HG03196 (cell line): ENCODE results near the gene BRD9.

Experiments
- ATAC-seq: cut with Tn5 transposase; IDR thresholded peaks from one replicate; pipeline ENCODE4 v1.9.1; 2021; ENCODE audit not compliant: unreplicated experiment

BRD9 gene

DNA sequence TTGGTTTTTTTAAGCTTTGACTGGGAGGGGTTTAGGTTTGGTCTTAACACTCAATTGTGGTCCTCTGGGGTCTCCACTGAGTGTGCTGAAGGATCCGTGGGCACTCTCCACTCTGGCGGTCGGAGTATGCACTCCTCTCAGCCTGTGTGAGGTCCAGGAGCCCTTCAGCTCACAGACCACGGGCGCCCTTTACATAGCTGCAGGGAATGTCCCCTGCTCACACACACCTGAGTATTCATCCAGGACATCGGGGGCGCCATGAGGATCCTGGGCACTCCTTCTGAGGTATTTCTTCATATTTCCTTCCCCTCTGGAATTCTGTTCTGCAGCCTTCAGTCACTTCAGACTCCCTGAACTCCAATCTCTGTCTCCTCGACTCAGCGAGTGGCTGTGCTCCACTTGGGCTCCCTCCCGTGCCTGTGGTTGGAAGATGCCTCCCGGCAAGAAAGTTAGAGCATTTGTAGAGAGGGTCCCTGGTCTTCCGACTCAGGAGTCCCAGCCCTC, 12.6 kb upstream of the BRD9 start:
- ATAC-seq, result no peak

DNA sequence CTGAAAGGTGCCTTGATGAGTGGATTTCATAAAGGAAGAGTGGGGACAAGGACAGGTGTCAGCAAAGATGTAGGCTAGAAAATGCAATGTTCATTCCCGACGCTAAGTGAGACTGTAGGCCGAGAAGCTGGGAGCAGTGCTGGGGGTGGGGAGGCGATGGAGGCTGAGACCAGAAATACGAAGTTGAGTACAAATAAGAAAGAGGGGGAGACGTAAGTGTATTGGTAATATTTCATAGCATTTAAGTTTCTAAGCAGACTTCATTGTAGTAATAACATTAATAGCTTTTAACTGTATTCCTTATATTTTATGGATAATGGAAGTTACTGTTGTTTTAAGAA, 11.1 kb upstream of the BRD9 start:
- no peak for ATAC-seq

DNA sequence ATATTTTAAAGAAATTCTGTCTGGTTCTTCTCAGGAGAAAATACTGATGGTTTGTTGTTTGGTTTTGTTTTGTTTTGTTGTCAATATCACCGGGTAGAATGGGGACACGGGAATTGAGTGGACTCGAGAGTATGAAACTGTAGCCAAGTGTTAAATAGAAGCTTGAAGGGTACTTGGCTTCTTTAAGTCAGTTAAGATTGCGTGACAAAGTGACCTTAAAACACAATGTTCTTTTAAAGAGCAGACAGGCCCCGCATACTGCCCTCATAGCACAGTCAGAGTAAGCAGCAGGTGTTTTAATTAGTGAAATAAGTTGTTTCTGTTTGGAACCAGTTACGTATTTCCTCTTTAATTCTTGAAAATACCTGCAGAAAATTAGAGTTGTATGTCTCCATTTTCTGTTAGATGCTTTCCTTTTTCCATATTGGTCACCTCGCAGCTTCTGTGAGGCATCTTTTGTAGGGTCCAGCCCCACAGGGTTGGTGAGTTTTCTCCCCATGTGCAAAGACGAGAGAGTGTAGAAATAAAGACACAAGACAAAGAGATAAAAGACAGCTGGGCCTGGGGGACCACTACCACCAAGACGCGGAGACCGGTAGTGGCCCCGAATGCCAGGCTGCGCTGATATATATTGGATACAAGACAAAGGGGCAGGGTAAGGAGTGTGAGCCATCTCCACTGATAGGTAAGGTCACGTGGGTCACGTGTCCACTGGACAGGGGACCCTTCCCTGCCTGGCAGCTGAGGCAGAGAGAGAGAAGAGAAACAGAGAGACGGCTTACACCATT, 9.7 kb upstream of the BRD9 start:
- no peak for ATAC-seq

DNA sequence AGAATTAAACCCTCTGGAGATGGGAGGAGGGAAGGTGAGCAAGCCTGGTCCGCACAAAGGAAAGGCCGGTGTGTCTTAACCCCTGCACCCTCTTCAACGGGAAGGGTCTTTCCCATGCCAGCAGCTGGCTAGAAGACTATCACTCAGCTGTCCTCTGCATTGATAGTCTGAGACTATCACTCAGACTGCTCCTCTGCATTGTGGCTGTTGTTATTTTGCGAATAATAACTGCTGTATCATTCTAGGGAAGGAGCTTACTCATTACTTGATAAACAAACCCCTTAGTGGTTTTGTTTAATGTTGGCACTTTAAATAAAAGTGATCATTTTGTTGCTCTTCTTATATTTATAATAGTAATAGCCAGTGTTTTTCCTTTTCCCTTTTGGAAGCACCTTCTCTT, 8.2 kb upstream of the BRD9 start:
- ATAC-seq, result no peak

DNA sequence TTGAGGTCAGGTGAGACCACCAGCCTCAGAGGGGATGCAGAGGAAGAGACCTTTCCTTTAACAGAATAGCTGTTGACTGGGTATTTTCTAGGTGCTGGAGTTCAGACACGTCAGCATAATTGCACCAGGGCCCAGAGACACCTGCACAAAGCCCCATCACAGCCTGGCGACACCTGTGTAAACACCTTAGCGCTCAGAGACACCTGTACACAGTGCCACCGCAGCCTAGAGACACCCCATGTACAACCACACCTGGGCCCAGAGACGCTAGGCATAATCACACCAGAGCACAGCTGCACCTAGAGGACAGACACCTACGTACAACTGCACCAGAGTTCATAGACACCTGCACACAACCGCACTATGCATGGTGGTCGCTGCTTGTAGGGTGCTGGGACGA, 1.1 kb upstream of the BRD9 start:
- ATAC-seq, result no peak

DNA sequence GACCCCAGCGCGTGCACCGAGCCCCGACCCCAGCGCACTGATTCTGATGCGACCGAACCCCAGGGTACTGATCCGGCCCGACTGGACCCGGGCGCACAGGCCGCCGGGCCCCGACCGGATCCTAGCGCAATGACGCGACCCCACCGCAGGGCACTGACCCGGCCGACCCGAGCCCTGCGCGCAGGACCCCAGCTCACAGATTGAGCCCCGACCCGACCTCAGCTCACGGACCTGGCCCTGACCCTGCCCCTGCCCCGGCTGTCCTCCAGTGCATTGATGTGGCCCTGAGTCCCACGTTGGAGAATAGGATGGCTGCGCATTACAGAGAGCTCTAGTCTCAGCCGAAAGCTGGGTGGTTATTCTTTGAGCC, 521 bp upstream of the BRD9 start:
- ATAC-seq, result peak; percentile 22

DNA sequence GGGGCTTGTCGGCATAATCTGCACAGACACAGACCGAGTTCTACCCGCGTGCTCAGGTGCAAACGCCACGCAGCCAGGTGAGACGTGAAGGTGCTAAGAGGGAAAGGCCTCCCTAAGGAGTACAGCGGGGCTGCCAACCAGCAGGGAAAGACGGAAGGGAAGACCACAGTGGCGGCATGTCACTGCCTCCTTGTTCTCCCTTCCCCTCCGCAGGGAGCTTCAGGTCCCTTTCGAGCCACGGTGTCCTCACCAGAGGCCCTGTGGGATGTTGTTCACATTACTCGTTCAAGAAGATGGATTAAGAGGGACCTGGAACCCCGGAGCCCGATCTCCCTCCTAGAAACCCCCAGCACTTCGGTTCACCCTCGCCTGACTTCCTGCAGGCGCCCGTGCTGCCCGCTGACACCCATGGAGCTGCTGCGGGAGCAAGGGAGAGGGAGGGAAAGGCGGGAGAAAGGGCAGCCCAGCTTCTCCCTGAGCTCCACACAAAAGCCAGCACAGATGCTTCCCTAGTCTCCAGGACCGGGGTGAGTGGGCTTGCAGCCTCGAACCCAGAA, 686 bp downstream of the BRD9 start:
- peak; percentile 10 for ATAC-seq

DNA sequence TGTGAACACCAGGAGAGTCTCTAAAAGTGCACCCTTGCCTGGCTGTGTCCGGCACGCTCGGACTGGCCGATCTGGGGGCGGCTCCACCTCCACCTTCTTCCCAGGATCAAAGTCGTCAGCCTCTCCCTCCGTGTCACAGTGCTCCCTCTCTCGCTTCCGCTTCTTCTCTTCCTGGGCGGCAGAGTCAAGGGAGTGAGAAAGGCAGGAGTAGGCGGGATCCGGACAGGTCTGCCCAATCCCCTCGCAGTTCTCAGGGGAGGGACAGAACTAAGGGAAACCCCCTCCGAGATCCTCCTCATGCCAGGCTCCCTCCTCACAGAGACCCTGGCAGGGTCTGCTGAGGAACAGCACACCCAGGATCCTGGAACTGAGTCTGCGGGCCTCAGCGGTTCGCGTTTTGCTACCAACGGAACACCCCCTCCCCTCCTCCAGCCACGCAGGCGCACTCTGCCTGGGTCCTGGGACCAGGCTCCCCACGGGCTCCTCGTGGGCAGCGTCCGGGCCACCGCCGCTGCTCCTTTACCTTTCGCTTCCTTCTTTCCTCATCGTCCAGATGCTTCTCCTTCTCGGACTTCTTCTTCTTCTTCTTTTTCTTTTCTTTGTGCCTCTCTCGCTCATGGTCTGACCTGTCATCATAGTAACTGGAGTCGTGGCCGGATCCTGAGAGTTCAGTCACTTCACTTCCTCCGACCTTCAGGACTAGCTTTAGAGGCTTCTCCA, 1.3 kb downstream of the BRD9 start:
- ATAC-seq, result no peak

DNA sequence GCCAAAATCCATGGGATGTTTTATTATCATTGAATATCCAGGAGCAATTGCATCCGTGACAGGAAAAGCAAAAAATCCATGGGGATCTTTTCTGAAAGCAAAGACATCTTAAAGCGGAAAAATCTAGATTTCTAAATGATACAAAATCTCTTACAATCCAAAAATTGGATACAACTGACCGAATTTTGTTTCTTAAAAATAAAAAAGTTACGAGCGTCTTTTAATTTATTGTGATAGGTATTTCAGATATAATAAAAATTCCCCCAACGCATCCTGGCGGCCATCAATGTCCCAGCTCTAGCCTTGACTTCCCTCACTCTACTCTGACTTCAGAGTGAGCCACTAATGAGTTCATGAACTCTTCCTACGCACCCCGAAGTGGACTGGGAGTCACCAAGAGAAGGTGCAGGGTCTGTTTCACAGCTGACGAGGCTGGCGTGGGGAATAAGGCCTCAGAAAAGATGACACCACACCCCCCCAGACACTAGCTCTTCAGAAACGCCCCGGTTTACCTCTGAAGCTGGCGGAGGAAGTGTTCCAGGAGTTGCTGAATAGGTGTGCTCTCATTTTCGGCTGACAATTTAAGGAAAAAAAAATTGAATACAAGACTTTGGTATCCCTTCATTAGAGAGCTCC, 3.4 kb downstream of the BRD9 start:
- no peak for ATAC-seq

DNA sequence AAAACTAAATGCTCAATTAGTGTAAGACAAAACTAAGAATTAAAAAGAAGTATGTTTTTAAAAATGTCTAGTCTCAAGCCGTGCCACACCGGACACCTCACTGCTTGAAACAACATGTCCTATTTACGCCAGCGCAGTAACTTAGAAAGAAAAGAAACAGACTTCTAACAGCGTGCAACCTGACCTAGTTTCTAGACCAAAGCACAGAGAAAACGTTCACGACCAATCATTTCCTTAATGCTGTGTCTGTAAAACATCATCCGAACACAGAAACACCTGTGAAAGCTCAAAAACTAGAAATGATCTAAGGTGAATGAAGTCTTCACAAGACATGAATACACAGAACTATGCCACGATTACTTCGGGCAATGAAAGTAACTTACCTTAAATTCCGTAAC, 4.0 kb downstream of the BRD9 start:
- ATAC-seq, result no peak

DNA sequence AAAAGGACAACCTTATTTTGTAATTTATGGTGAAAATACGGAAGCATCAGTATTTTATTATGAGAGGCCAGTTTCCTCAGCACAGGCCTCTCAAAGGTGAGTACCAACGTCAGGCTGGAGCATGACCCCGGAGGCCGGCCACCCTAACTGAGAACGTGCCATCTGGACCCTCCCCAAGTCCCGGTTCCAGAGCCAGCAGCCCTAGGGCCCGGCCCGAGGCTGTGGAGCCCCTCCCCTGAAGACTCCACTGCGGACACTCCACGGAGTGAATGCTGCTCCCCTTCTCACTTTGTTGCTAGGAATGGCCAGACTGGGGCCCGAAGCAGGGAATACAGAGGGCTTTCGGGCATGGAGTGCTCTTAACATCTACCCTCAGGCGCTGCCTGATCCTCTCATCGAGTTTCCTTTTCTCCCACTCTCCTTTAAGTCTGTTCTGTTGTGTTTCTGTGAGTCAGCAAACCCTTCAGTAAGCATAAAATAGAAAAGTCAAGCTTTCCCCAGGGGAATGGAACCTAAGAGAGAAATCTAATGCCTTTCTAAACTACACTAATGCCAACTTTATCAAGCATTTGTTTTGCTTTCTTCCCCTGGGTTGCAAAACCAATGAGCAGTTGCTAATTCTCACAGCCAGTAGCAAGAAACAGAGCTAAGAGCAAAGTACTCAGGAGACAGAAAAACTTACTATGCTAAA, 4.5 kb downstream of the BRD9 start:
- no peak for ATAC-seq

DNA sequence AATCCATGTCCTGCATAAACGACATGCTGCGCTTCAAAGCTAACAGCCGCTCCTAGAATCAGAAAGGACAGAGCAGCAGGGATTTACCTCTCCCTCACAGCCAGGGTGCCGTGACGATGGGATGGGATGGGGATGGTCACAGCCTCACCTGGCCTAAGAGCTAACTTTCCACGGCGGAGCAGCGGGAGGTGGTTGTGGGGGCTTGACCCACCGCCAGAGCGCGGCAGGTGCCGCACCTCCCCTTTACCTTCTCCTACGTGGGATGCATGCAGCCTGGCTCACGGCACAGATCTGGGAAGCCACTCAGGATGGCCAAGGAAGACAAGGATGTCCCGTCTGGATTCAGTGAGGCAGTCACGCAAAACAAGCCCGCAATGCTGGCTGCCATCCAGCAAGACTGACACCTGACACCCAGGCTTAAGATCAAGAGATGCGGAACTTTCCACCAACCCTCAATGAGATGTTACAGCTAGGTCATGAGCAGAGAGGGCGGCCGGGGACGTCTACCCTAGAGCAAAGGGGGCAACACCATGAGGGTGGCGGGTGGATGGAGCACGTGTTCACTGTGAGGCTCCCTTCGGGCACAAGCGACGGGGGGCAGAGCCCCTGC, 5.8 kb downstream of the BRD9 start:
- no peak for ATAC-seq

DNA sequence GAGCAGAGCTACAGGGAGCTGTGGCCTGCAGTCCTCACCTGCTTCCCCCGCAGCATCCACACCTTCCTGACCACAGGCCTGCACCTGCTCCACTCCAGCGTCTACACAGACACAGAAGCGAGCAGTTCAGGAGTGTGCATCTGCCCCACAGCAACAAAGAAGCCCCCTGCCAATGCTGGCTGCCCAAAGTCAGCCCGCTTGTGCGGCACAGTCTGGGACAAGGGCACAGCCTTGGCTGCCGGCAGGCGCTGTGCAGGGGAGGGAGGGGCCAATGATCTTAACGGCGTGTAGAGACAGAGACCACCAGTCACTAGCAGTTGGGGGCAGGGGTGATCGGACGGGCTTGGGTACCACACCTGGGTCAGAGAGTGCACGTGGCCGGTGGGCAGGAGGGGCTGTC, 6.6 kb downstream of the BRD9 start:
- ATAC-seq, result no peak

DNA sequence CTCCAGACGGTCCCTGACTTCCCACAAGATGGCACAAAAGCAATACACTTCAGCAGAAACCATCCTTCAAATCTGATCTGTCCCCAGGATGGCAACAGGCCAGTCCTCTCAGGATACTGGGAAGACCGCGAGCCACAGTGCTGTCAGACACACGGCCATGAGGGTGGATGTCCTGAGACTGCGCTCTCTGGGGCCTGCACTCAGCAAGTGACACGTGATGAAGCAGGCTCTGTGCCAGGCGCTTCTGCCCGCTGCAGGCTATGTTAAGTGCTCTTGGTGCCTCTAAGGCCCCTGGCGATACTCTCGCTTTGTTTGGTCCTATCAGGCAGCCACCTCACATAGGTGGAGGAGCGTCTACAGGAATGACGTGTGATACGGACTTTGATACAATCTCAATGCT, 7.1 kb downstream of the BRD9 start:
- no peak for ATAC-seq

DNA sequence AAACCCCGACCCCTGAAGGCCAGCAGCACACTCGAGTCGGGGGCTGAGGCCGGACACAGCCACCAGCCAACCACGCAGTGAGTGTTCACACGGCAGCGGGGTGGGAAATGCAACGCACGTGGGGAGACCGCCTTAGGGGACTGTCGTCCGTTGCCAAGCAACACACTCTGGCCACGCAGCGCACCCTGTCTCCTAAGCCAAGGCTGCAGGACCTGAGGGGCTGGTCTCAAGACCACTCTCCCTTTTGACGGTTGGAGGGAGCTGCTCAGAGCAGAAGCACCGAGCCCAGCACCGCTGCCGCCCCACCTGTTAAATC, 7.5 kb downstream of the BRD9 start:
- ATAC-seq, result no peak

DNA sequence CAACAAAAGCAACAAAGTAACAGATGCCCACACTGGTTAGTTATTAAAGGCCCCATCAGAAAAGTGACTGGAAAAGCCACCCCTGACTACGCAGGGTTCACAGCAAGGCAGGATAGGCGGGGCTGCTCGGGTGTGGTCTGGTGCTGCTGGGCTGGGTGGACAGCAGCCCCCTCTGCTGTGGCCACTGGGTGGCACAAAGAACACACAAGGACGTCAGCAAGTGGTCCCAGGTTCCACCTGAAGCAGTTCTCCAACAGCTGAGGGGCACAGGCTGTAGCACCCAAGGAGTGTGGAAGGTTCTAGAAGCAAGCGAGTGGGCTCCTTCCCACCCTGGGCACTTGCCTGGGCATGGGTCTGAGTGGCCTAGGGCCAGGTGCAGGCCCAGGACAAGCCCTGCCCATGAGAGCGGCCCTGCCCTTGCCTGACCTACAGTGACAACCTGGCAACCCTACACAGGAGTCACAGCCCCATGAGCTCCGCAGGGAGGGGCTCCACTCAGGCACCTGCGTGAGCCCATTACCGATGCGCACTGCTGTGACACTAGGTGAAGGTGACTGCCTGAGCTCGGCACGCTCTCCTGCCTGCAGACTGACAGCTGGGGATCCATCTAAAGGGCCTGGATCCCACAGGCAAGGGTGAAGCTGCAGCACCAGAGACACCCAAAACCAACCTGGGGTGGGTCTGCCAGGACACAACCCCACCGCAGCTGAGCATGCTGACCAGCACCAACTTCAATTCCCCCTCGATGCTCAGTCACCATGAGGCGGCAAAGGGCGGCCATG, 8.1 kb downstream of the BRD9 start:
- no peak for ATAC-seq

DNA sequence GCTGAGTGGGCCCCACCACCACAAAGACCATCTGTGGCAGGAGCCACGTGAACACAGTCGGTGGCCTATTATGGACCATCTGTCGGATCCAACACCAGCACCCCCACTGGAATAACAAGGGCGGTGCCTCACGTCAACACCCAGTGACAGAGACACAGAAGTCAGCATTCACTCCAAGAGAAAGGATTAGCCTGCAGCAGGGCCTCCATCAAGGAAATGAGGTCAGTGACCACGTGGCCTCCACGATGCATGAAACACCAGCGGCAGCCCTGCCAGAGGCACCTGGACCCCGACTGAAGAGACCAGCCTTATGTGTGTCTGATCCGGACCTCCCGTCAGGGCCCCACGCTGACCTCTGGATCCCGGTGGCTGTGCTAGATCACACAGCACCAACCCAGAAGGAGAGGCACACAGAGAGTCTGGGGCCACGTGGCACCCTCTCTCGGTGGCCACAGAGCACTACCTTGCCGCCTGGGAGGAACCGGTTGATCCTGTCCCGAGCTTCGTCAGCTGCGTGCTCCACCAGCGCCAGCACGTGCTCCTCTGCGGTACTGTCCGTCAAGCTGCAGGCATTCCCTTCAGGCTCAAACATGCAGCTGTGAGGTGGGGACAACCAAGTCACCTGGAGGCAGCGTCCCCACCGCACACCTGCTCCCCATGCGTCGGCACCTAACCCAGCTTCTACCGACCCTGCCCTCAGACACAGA, 9.0 kb downstream of the BRD9 start:
- no peak for ATAC-seq

DNA sequence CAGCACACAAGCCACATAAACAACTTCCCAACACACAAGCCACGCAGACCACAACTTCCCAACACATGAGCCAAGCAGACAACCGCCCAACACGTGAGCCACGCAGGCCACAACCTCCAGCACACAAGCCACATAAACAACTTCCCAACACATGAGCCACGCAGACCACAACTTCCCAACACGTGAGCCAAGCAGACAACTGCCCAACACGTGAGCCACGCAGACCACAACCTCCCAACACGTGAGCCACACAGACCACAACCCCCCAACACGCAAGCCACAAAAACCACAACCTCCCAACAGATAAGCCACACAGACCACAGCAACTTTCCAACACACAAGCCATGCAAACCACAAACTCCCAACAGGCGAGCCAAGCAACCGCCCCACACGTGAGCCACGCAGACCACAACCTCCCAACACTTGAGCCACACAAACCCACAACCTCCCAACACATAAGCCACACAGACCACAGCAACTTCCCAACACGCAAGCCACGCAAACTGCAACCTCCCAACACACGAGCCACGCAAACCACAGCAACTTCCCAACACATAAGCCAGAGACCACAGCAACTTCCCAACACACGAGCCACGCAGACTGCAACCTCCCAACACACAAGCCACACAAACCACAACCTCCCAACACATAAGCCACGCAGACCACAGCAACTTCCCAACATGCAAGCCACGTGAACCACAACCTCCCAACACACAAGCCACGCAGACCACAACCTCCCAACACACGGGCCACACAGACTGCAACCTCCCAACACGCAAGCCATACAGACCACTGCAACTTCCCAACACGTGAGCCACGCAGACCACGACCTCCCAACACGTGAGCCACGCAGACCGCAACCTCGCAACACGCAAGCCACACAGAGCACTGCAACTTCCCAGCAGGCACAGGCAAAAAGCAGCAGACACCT, 10.1 kb downstream of the BRD9 start:
- ATAC-seq, result no peak

DNA sequence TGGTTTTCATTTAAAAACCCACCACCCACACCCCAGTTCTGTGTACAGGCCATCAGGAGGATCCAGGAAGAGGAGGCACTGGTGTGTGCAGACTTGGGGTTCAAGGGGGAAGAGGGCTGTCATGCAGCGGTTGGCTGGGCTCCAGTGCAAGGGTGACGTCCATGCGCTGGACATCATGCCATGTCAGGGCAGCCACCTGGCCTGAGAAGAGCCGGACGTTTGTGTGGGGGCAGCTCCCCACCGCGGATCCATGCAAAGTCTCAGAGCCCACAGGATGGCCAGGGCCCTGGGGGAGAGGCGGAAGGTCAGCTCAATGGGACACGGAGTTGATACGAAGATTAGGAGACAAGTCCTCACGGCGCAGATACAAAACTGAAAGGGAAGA, 11.1 kb downstream of the BRD9 start:
- no peak for ATAC-seq
